GM21381 (cell line): ENCODE measurements around the gene EVPLL.
"Not testable (repeated sequence)": the region's sequence is repeated elsewhere in the genome, so short reads cannot be mapped to it uniquely, and the experiment has no call there.

Source experiments
- ATAC-seq: cut with Tn5 transposase; IDR thresholded peaks from one replicate; pipeline ENCODE4 v1.9.1; 2021; ENCODE audit warnings: mild to moderate bottlenecking, moderate library complexity; ENCODE audit not compliant: unreplicated experiment

EVPLL gene

GRCh38 chr17:18378614-18379013 is 1.0 kb downstream of the EVPLL start:
- ATAC-seq, result not testable (repeated sequence)

GRCh38 chr17:18379246-18380146 is 1.9 kb downstream of the EVPLL start:
- no peak for ATAC-seq

GRCh38 chr17:18380471-18381157 is 3.0 kb downstream of the EVPLL start:
- ATAC-seq, result no peak

- ATAC-seq, result no peak
Observed at GRCh38 chr17:18381158-18381952, 3.8 kb downstream of the EVPLL start.

- ATAC-seq, result no peak
Observed at GRCh38 chr17:18381953-18382245, 4.3 kb downstream of the EVPLL start.

GRCh38 chr17:18382441-18383078 is 5.0 kb downstream of the EVPLL start:
- ATAC-seq, result no peak

- not testable (repeated sequence) for ATAC-seq
Observed at GRCh38 chr17:18383079-18383481, 5.5 kb downstream of the EVPLL start.

GRCh38 chr17:18384271-18384670 is 6.7 kb downstream of the EVPLL start:
- not testable (repeated sequence) for ATAC-seq

- ATAC-seq, result not testable (repeated sequence)
Observed at GRCh38 chr17:18387583-18387982, 10.0 kb downstream of the EVPLL start.

- not testable (repeated sequence) for ATAC-seq
Observed at GRCh38 chr17:18388266-18388665, 10.7 kb downstream of the EVPLL start.

GRCh38 chr17:18388728-18389127 is 11.2 kb downstream of the EVPLL start:
- not testable (repeated sequence) for ATAC-seq

GRCh38 chr17:18401872-18402590 is 24.5 kb downstream of the EVPLL start:
- not testable (repeated sequence) for ATAC-seq

- not testable (repeated sequence) for ATAC-seq
Observed at GRCh38 chr17:18403166-18403565, 25.6 kb downstream of the EVPLL start.

- peak; percentile 96 for ATAC-seq
Observed at GRCh38 chr17:18403604-18404003, 26.0 kb downstream of the EVPLL start.

- not testable (repeated sequence) for ATAC-seq
Observed at GRCh38 chr17:18408906-18409305, 31.3 kb downstream of the EVPLL start.

GRCh38 chr17:18409321-18409720 is 31.7 kb downstream of the EVPLL start:
- ATAC-seq, result not testable (repeated sequence)

- not testable (repeated sequence) for ATAC-seq
Observed at GRCh38 chr17:18410736-18411135, 33.2 kb downstream of the EVPLL start.

- ATAC-seq, result not testable (repeated sequence)
Observed at GRCh38 chr17:18411377-18411864, 33.8 kb downstream of the EVPLL start.

- peak; percentile 79 for ATAC-seq
Observed at GRCh38 chr17:18412001-18412538, 34.5 kb downstream of the EVPLL start.

GRCh38 chr17:18421521-18421920 is 43.9 kb downstream of the EVPLL start:
- not testable (repeated sequence) for ATAC-seq
